Measurements from ENCODE around the gene TSSK1B.

DNA sequence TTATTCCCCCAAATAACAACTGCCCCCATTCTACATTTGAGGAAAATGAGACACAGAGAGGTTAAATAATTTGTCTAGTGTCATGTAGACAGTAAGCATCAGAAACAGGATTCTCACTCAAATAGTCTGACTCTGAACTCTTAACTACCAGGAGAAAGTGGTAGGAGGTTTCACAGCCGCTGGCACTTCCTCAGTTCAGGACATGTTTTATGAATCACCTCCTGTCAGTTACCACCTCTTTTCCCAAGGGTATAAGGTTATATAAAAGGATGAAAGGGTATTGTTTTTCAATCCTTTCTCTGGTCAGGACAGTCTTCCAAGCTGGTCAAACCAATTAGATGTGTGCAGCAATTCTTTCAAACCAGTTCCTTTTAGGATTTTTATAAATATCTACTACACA is 52.1 kb downstream of the TSSK1B start:
- TF ChIP-seq, protein P1, sequence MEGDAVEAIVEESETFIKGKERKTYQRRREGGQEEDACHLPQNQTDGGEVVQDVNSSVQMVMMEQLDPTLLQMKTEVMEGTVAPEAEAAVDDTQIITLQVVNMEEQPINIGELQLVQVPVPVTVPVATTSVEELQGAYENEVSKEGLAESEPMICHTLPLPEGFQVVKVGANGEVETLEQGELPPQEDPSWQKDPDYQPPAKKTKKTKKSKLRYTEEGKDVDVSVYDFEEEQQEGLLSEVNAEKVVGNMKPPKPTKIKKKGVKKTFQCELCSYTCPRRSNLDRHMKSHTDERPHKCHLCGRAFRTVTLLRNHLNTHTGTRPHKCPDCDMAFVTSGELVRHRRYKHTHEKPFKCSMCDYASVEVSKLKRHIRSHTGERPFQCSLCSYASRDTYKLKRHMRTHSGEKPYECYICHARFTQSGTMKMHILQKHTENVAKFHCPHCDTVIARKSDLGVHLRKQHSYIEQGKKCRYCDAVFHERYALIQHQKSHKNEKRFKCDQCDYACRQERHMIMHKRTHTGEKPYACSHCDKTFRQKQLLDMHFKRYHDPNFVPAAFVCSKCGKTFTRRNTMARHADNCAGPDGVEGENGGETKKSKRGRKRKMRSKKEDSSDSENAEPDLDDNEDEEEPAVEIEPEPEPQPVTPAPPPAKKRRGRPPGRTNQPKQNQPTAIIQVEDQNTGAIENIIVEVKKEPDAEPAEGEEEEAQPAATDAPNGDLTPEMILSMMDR (IDR thresholded peaks at IDR 0.05): no peak
- no peak for TF ChIP-seq EZH2phosphoT487 (IDR thresholded peaks at IDR 0.05)
- no peak for TF ChIP-seq EZH2 (IDR thresholded peaks at IDR 0.05)
